ENCODE measurements around the gene AIFM3.
"Not testable (repeated sequence)": the region's sequence is repeated elsewhere in the genome, so short reads cannot be mapped to it uniquely, and the experiment has no call there.

The AIFM3 gene

GRCh38 chr22:20937031-20937793 is 29.8 kb upstream of the AIFM3 start:
- Mint-ChIP-seq H3K36me3 (peaks cover 2% of the 10 kb centered on the region), H3K4me1 (ENCODE audit: low read depth) (peaks cover 79% of the 10 kb centered on the region), H3K9me3 (ENCODE audit: low read depth) (no peaks in the 10 kb centered on the region), H3K27ac (peak overlapping the region; percentile 13), H3K27me3 (no peaks in the 10 kb centered on the region), H3K4me3 (peak overlapping the region; percentile 70)

DNA sequence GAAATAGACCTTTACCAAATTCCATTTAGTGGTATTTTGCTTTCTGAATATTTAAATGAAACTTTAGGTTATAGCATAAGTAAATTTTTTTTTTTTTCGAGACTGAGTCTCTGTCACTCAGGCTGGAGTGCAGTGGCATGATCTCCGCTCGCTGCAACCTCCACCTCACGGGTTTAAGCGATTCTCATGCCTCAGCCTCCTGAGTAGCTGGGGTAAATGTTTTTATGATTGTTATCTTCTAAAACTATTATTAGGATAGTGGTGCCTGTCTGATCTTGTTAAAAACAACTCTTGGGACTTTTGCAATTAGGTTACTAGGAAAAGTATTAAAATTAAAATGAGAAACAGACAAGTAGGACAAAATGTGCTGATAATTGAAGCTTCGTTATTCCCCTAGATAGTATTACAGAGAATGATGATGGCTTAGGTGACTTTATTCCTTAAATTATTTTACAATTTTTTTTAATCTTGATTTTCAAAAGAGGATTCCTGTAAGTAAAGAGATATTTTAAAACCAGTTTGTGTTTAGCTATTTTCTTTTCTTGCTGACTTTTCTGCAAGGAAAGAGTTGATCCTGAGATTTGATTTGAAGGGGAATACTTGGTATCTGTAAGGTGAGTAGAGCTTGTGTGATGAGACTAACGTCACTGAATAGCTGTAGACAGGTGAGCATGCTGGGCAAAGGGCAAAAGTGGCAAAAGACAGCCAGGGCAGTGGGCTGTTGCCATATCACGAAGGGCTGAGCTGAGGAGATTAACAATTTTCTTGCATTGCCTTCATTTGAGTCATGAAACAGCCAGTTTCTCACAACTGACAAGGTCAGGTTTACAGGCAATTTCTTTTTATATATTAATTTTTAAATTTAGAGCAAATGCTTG is 29.0 kb upstream of the AIFM3 start:
- peak overlapping the region; percentile 70 for H3K4me3 Mint-ChIP-seq
- H3K27me3 Mint-ChIP-seq, result no peaks in the 10 kb centered on the region
- peaks cover 83% of the 10 kb centered on the region for H3K4me1 Mint-ChIP-seq (ENCODE audit: low read depth)
- H3K36me3 Mint-ChIP-seq, result peaks cover 2% of the 10 kb centered on the region
- H3K27ac Mint-ChIP-seq, result no peak overlapping the region
- no peaks in the 10 kb centered on the region for H3K9me3 Mint-ChIP-seq (ENCODE audit: low read depth)

DNA sequence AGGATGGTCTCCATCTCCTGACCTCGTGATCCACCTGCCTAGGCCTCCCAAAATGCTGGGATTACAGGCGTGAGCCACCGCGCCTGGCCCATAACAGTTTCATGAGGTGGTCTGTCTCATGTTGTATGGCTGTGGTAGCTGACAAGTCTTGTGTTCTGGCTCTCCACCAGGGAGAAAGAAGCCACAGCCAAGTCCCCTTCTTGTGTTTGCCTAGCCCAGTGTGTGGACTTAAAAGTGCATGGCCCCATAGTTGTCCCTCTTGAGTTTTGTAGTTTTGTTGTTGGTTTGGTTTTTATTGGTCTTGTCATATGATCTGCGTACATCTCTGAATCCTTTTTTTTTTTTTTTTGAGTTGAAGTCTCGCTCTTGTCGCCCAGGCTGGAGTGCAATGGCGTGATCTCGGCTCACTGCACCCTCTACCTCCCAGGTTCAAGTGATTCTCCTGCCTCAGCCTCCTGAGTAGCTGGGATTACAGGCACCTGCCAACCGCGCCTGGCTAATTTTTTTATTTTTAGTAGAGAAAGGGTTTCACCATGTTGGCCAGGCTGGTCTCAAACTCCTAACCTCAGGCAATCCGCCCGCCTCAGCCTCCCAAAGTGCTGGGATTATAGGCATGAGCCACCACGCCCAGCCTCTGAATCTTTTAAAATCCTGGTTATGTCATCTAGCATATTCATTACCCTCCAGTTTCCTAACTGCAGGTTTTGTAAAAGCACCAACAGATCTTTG is 27.4 kb upstream of the AIFM3 start:
- H3K36me3 Mint-ChIP-seq; H3K27me3 Mint-ChIP-seq; H3K27ac Mint-ChIP-seq; H3K9me3 Mint-ChIP-seq (ENCODE audit: low read depth): not testable (repeated sequence)
- peak overlapping the region; percentile 22 for H3K4me3 Mint-ChIP-seq
- peaks cover 81% of the 10 kb centered on the region for H3K4me1 Mint-ChIP-seq (ENCODE audit: low read depth)

- Mint-ChIP-seq H3K27ac (no peak overlapping the region), H3K36me3 (peaks cover 2% of the 10 kb centered on the region), H3K27me3 (no peaks in the 10 kb centered on the region), H3K4me1 (ENCODE audit: low read depth) (peaks cover 80% of the 10 kb centered on the region), H3K9me3 (ENCODE audit: low read depth) (no peaks in the 10 kb centered on the region), H3K4me3 (peak overlapping the region; percentile 40)
Measured at GRCh38 chr22:20940186-20940651, 26.8 kb upstream of the AIFM3 start.

DNA sequence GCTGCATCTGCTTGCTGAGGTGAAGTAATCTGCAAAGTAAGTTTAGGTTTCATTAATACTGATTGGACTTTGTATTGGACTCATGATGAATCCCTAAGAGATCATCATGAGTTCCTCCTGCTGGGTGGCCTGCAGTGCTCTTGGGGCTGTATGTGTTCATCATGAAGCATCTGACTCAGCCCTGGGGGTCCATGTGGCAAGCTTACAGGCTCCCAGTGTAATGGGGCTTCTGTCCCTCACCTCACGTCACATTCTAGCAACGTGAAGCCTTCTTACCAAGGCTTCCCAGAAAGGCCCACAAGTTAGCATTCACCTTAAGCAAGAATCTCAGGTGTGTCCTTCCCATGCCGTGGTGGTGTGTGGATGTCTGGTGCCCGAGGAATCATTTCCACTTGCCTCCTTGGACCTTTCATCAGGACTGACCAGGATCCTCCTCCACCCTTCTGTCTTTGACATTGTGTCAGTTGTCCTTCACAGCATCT is 26.1 kb upstream of the AIFM3 start:
- Mint-ChIP-seq H3K27ac (peak overlapping the region; percentile 13), H3K27me3 (no peaks in the 10 kb centered on the region), H3K9me3 (ENCODE audit: low read depth) (no peaks in the 10 kb centered on the region), H3K4me3 (peak overlapping the region; percentile 40), H3K36me3 (peaks cover 2% of the 10 kb centered on the region), H3K4me1 (ENCODE audit: low read depth) (peaks cover 81% of the 10 kb centered on the region)

DNA sequence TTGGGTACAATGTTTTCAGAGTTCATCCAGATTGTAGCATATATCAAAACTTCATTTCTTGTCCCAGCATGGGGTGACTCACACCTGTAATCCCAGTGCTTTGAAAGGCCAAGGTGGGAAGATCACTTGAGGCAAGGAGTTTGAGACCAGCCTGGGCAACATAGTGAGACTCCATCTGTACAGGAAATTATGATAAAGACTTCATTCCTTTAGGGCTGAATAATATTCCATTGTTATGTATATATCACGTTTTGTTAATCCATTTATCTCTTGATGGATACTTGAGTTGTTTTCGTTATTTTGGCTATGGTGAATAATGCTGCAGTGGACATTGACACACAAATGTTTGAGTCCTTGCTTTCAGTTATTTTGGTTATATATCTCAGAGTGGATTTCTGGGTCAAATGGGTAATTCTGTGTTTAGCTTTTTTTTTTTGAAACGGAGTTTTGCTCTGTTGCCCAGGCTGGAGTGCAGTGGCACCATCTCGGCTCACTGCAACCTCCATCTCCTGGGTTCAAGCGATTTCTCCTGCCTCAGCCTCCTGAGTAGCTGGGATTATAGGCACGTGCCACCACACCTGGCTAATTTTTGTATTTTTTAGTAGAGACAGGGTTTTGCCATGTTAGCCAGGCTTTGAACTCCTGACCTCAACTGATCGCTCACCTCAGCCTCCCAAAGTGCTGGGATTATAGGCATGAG is 24.7 kb upstream of the AIFM3 start:
- not testable (repeated sequence) for H3K4me3 Mint-ChIP-seq; H3K9me3 Mint-ChIP-seq (ENCODE audit: low read depth); H3K36me3 Mint-ChIP-seq; H3K27me3 Mint-ChIP-seq
- peaks cover 82% of the 10 kb centered on the region for H3K4me1 Mint-ChIP-seq (ENCODE audit: low read depth)
- H3K27ac Mint-ChIP-seq, result peak overlapping the region; percentile 8

DNA sequence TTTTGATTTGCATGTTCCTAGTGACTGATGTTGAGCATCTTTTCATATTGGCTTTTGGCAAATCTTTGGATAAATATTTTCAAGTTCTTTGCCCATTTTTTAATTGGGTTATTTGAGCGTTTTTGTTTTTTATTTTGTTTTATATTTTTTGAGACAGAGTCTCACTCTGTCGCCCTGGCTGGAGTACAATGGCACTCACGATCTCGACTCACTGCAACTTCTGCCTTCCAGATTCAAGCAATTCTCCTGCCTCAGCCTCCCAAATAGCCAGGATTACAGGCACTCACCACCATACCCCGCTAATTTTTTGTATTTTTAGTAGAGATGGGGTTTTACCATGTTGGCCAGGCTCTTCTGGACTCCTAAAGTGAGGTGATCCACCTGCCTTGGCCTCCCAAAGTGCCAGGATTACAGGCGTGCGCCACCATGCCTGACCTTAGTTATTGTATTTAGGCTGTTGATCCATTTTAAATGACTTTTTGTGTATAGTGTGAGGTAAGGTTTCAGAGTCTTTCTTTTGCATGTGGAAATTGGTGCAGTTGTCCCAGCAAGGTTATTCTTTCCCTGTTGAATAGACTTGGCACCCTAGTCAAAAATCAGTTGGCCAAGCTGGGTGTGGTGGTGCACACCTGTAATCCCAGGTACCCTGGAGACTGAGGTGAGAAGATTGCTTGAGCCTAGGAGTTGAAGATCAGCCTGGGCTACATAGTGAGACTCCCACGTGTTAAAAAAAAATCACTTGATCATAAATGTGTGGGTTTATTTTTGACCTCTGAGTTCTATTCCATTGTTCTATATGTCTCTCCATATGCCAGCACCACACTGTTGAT is 23.7 kb upstream of the AIFM3 start:
- H3K4me1 Mint-ChIP-seq (ENCODE audit: low read depth), result peaks cover 80% of the 10 kb centered on the region
- H3K27ac Mint-ChIP-seq, result no peak overlapping the region
- no peaks in the 10 kb centered on the region for H3K36me3 Mint-ChIP-seq
- no peak overlapping the region for H3K4me3 Mint-ChIP-seq
- H3K27me3 Mint-ChIP-seq, result no peaks in the 10 kb centered on the region
- H3K9me3 Mint-ChIP-seq (ENCODE audit: low read depth), result no peaks in the 10 kb centered on the region

DNA sequence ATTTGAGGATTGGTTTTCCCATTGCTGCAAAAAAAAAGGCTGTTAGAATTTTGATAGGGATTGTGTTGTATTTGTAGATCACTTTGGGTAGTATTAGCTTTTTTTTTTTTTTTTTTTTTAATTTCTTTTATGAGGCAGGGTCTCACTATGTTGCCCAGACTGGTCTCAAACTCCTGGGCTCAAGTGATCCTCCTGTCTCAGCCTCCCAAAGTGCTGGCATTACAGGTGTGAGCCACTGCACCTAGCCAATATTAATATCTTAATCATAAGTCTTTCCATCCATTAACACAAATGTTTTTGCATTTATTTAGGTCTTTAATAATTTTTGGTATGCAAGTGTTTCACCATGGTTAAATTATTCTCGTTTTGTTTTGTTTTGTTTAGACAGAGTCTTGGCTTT is 23.0 kb upstream of the AIFM3 start:
- Mint-ChIP-seq H3K4me1 (ENCODE audit: low read depth) (peaks cover 80% of the 10 kb centered on the region), H3K27ac (no peak overlapping the region), H3K4me3 (no peak overlapping the region), H3K36me3 (no peaks in the 10 kb centered on the region), H3K9me3 (ENCODE audit: low read depth) (no peaks in the 10 kb centered on the region), H3K27me3 (no peaks in the 10 kb centered on the region)

GRCh38 chr22:20945578-20945934 is 21.5 kb upstream of the AIFM3 start:
- Mint-ChIP-seq H3K4me1 (ENCODE audit: low read depth) (peaks cover 78% of the 10 kb centered on the region), H3K27ac (peak overlapping the region; percentile 50), H3K9me3 (ENCODE audit: low read depth) (no peaks in the 10 kb centered on the region), H3K27me3 (no peaks in the 10 kb centered on the region), H3K36me3 (no peaks in the 10 kb centered on the region), H3K4me3 (no peak overlapping the region)

- H3K4me1 Mint-ChIP-seq (ENCODE audit: low read depth), result peaks cover 71% of the 10 kb centered on the region
- no peaks in the 10 kb centered on the region for H3K27me3 Mint-ChIP-seq
- no peak overlapping the region for H3K4me3 Mint-ChIP-seq
- no peaks in the 10 kb centered on the region for H3K9me3 Mint-ChIP-seq (ENCODE audit: low read depth)
- peak overlapping the region; percentile 11 for H3K27ac Mint-ChIP-seq
- no peaks in the 10 kb centered on the region for H3K36me3 Mint-ChIP-seq
Measured at GRCh38 chr22:20946080-20946986, 20.7 kb upstream of the AIFM3 start.

DNA sequence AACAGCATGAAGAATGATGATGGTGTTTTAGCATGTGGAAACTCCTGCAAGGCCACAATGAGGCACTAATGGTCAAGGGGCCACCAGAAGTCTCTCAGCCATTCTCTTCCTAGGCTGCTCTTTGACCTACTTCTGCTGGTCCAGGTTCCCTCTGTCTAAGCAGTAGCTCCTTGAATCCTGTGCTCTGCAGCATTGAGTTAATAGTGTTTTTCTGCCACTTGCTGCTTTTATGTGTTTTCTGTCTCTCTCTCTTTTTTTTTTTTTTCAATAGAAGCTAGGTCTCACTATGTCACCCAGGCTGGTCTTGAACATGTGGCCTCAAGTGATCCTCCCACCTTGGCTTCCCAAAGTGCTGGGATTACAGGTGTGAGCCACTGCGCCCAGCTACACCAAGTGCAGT is 20.1 kb upstream of the AIFM3 start:
- Mint-ChIP-seq H3K27me3 (no peaks in the 10 kb centered on the region), H3K4me3 (no peak overlapping the region), H3K27ac (no peak overlapping the region), H3K4me1 (ENCODE audit: low read depth) (peaks cover 68% of the 10 kb centered on the region), H3K36me3 (no peaks in the 10 kb centered on the region), H3K9me3 (ENCODE audit: low read depth) (no peaks in the 10 kb centered on the region)

GRCh38 chr22:20948450-20948849 is 18.6 kb upstream of the AIFM3 start:
- Mint-ChIP-seq H3K27ac (no peak overlapping the region), H3K4me1 (ENCODE audit: low read depth) (peaks cover 53% of the 10 kb centered on the region), H3K36me3 (peaks cover 3% of the 10 kb centered on the region), H3K27me3 (no peaks in the 10 kb centered on the region), H3K4me3 (no peak overlapping the region), H3K9me3 (ENCODE audit: low read depth) (no peaks in the 10 kb centered on the region)

- no peak overlapping the region for H3K27ac Mint-ChIP-seq
- H3K36me3 Mint-ChIP-seq, result peaks cover 3% of the 10 kb centered on the region
- no peaks in the 10 kb centered on the region for H3K27me3 Mint-ChIP-seq
- H3K9me3 Mint-ChIP-seq (ENCODE audit: low read depth), result no peaks in the 10 kb centered on the region
- peaks cover 49% of the 10 kb centered on the region for H3K4me1 Mint-ChIP-seq (ENCODE audit: low read depth)
- no peak overlapping the region for H3K4me3 Mint-ChIP-seq
Measured at GRCh38 chr22:20948989-20949388, 18.1 kb upstream of the AIFM3 start.

All from activated naive CD8-positive, alpha-beta T cell (primary cell).